Kidney (tissue), 14 donors: ENCODE measurements around the gene PPL. TPM values are rescaled to one million over a fixed set of nuclear protein-coding genes. Genes with fewer than 3 reads are reported as not detected.

Experiments
- DNase-seq, 5 donors: peaks; one replicate each; pipeline ENCODE4 v3.0.0-alpha.2; 2013 to 2020
- FAIRE-seq: peaks from 2 replicates; lab custom pipeline; 2012; peaks lifted over from hg19 to GRCh38; lab: Jason Lieb, UNC
- H3K27ac ChIP-seq, 2 donors: one replicate each; pipeline ENCODE4 v1.7.0; 2013; ENCODE audit warnings: low read depth in 2 of 2, low read length in 2 of 2, inconsistent platforms in 1 of 2
- H3K27me3 ChIP-seq: one replicate; pipeline ENCODE4 v1.7.1; 2013; ENCODE audit warnings: low read length, inconsistent platforms; ENCODE audit not compliant: control insufficient read depth, insufficient read depth
- H3K36me3 ChIP-seq, 3 donors: one replicate each; pipeline versions ENCODE4 v1.7.0 to v1.7.1; 2013; ENCODE audit warnings: low read length in 3 of 3, control low read depth in 1 of 3, inconsistent platforms in 1 of 3; ENCODE audit not compliant: insufficient read depth in 3 of 3, control insufficient read depth in 2 of 3
- H3K4me1 ChIP-seq, 3 donors: one replicate each; pipeline versions ENCODE4 v1.7.0 to v1.7.1; 2013; ENCODE audit warnings: low read length in 3 of 3, inconsistent platforms in 1 of 3, low read depth in 1 of 3; ENCODE audit not compliant: control insufficient read depth in 2 of 3, insufficient read depth in 2 of 3
- H3K4me3 ChIP-seq, 3 donors: one replicate each; pipeline versions ENCODE4 v1.7.0 to v1.8.1; 2013; ENCODE audit warnings: low read length in 3 of 3, control low read depth in 1 of 3, inconsistent platforms in 1 of 3
- H3K9ac ChIP-seq, 3 donors: one replicate each; pipeline versions ENCODE4 v1.7.0 to v1.7.1; 2013; ENCODE audit warnings: low read length in 3 of 3, control low read depth in 1 of 3, inconsistent platforms in 1 of 3
- H3K9me3 ChIP-seq, 3 donors: one replicate each; pipeline versions ENCODE4 v1.7.0 to v1.7.1; 2013; ENCODE audit warnings: low read length in 3 of 3, control low read depth in 1 of 3, inconsistent platforms in 1 of 3; ENCODE audit not compliant: control insufficient read depth in 2 of 3, insufficient read depth in 1 of 3
- intact Hi-C: fragments of 100-400 bp; cut with DNase I; formaldehyde crosslinking; loops from one replicate; pipeline ENCODE4 v1.11.1; 2022
- polyA plus RNA-seq: library from polyadenylated mRNA; stranded (reverse); fragments of 350-450 nt; fragmentation: Illumina TruSeq; extraction: RNeasy Lipid Tissue Mini Kit (QIAGEN cat#74804); gene quantifications from one replicate; pipeline ENCODE4 v1.2.3, GENCODE V29; 2014; ENCODE audit warnings: low read depth, low replicate concordance; ENCODE audit not compliant: insufficient read depth
- total RNA-seq: library from RNA; stranded (reverse); fragmentation: NEBNext Ultra II Directional; extraction: Animal tissue kit (Norgen Biotek cat#: 25700); gene quantifications from one replicate; pipeline ENCODE4 v1.2.1, GENCODE V29; 2021
- TF ChIP-seq, protein P1 (sequence below): IDR thresholded peaks from 3 replicates; pipeline ENCODE4 v1.5.1; 2012; ENCODE audit warnings: mild to moderate bottlenecking, moderate library complexity, borderline replicate concordance; ENCODE audit not compliant: insufficient read depth; ENCODE audit errors: extremely low read depth
- donor health status: control.
- donor health status: control.
- donor health status: control.
- donor health status: control.
- donor health status: control.
- donor health status: DM: yes; HTN: yes; CAD: no.
- donor health status: Normal renal cell carcinoma (clear cell type).

PPL gene
- total and polyA plus RNA-seq, 2 donors from 2014 or later = 7.7 to 78.4 TPM

DNA sequence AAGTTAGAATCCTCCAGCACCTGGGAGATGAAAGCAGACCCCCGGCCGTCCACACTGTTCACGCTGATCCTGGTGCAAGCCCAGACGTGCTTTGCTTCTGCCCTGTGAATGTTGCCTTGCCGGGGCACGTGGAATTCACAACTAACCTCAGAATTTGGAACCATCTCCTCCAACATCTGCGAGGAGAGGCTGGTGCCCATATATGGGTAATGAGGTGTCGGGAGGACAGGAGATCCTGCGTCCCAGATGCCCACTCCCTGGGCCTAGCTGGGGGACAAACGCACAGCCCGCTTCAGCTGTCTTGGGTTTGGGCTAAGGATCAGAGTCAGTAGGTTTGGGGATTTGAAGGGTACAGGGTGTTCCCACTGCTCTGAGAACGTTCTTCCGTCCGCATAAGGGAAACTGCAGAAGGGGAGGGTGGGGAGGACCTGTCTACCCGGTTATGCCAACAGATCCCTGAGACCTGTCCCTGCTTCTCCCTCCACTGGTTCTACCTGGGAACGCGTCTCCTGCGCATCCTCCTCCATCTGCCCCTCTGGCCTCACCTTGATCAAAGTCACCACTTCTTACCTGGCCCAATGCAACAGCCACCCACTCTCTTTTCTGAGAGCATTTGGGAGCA lies 14.1 kb downstream of the PPL start:
- DNase-seq (no peak), FAIRE-seq (no peak)
- Histone ChIP-seq H3K27ac (no peak overlapping the region), H3K9ac (no peak overlapping the region), H3K9me3 (peaks cover 0 to 9% (median 0%) of the 10 kb centered on the region in 3 donors), H3K27me3 (no peaks in the 10 kb centered on the region), H3K4me1 (peaks cover 0 to 9% (median 4%) of the 10 kb centered on the region in 3 donors), H3K36me3 (no peaks in the 10 kb centered on the region), H3K4me3 (no peak overlapping the region)
- TF ChIP-seq, protein P1, sequence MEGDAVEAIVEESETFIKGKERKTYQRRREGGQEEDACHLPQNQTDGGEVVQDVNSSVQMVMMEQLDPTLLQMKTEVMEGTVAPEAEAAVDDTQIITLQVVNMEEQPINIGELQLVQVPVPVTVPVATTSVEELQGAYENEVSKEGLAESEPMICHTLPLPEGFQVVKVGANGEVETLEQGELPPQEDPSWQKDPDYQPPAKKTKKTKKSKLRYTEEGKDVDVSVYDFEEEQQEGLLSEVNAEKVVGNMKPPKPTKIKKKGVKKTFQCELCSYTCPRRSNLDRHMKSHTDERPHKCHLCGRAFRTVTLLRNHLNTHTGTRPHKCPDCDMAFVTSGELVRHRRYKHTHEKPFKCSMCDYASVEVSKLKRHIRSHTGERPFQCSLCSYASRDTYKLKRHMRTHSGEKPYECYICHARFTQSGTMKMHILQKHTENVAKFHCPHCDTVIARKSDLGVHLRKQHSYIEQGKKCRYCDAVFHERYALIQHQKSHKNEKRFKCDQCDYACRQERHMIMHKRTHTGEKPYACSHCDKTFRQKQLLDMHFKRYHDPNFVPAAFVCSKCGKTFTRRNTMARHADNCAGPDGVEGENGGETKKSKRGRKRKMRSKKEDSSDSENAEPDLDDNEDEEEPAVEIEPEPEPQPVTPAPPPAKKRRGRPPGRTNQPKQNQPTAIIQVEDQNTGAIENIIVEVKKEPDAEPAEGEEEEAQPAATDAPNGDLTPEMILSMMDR = no peak
- intact Hi-C loops = no loop called here

DNA sequence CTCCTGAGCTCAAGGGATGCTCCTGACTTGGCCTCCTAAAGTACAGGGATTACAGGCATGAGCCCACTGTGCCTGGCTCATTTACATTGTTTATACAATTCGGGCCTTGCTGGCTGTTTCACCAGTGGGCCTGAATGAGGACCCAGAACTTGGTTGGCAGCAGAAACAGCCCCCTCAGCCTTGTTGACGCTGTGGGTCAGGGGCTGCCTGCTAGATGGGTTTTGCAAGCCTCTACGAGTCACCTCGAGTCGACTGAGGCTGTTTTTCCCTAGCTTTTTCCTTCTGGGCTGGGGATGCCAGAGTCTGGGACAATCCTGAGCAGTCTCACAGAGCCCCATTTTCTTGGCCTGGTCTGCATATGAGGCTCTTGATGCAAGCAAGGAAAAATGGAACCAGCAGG lies 16.1 kb downstream of the PPL start:
- intact Hi-C loops = no loop called here
- Histone ChIP-seq H3K9ac (no peak overlapping the region), H3K36me3 (no peaks in the 10 kb centered on the region), H3K27ac (no peak overlapping the region), H3K27me3 (no peaks in the 10 kb centered on the region), H3K9me3 (no peaks in the 10 kb centered on the region), H3K4me1 (peaks cover 0 to 9% (median 4%) of the 10 kb centered on the region in 3 donors), H3K4me3 (no peak overlapping the region)
- DNase-seq (no peak), FAIRE-seq (no peak)
- TF ChIP-seq, protein P1 = no peak

DNA sequence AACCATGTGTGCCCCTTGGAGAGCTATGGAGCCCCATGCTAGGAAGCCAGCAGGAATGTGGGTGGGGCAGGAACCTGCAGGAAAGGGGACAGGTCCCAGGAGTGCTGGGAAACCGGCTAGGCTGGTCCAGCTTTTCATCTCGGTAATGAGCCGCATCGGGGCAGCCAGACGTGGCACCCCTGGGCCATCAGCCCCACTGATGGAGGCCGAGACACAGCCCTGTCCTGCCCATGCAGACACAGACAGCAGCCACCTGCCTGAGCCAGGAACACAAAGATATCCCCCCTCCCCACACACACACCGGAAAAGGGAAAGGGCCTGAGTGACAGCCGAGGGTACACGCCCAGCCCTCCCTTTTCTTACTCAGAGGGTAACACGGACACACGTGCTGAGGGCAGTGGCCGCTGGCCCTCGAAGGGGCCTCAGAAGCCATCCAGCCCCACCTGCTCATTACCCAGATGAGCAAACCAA lies 18.1 kb downstream of the PPL start:
- Histone ChIP-seq H3K27ac (no peak overlapping the region), H3K27me3 (no peaks in the 10 kb centered on the region), H3K9me3 (no peaks in the 10 kb centered on the region), H3K36me3 (no peaks in the 10 kb centered on the region), H3K9ac (peak overlapping the region in 1 of 3 donors; percentile 3), H3K4me3 (no peak overlapping the region), H3K4me1 (no peaks in the 10 kb centered on the region)
- DNase-seq (peak; percentile 88 to 93 (median 90)), FAIRE-seq (no peak)
- intact Hi-C loops = no loop called here
- TF ChIP-seq, protein P1 = no peak

- TF ChIP-seq, protein P1 = no peak
- H3K4me1 ChIP-seq = no peaks in the 10 kb centered on the region
- H3K27ac ChIP-seq = no peak overlapping the region
- no peaks in the 10 kb centered on the region for H3K36me3 ChIP-seq
- no peak for DNase-seq
- no peaks in the 10 kb centered on the region for H3K9me3 ChIP-seq
- no peak for FAIRE-seq
- H3K27me3 ChIP-seq = no peaks in the 10 kb centered on the region
- no peak overlapping the region for H3K9ac ChIP-seq
- H3K4me3 ChIP-seq = no peak overlapping the region
- intact Hi-C loops = no loop called here
Measured at GRCh38 chr16:4917117-4917516, 19.8 kb downstream of the PPL start.
